ENCODE measurements around the gene MYOM1.

DNA sequence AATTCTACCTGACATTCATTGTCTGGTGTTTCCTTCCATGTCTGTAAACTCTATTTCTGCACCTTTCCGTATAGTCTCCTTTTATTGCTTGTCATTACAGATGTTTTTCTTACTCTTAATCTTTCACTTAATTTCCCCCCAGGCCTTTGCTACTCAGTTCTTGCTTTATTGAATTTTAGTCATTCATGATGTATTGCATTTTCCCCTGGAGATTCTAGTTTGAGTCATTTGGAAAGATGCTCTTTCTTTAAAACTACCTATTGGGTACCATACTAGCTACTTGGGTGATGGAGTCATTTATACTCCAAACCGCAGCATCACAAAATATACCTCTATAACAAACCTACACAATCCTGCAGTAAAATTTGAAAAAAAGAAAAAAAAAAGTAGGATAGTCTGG lies 179.6 kb downstream of the MYOM1 start:
- TF ChIP-seq POLR2AphosphoS5 (IDR thresholded peaks at IDR 0.05; ENCODE audit: insufficient read depth, low read depth, low read length): no peak
- TF ChIP-seq, protein P1, sequence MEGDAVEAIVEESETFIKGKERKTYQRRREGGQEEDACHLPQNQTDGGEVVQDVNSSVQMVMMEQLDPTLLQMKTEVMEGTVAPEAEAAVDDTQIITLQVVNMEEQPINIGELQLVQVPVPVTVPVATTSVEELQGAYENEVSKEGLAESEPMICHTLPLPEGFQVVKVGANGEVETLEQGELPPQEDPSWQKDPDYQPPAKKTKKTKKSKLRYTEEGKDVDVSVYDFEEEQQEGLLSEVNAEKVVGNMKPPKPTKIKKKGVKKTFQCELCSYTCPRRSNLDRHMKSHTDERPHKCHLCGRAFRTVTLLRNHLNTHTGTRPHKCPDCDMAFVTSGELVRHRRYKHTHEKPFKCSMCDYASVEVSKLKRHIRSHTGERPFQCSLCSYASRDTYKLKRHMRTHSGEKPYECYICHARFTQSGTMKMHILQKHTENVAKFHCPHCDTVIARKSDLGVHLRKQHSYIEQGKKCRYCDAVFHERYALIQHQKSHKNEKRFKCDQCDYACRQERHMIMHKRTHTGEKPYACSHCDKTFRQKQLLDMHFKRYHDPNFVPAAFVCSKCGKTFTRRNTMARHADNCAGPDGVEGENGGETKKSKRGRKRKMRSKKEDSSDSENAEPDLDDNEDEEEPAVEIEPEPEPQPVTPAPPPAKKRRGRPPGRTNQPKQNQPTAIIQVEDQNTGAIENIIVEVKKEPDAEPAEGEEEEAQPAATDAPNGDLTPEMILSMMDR (IDR thresholded peaks at IDR 0.05; ENCODE audit: extremely low read depth in 1 of 2, insufficient read depth in 1 of 2, low read depth in 1 of 2, low read length in 2 of 2): no peak
- no peak for TF ChIP-seq EZH2 (IDR thresholded peaks at IDR 0.05; ENCODE audit: borderline replicate concordance, low read depth, low read length, severe bottlenecking)
- TF ChIP-seq JUN (IDR thresholded peaks at IDR 0.05; ENCODE audit: borderline replicate concordance, insufficient read depth, insufficient read length, low read depth): no peak
- TF ChIP-seq POLR2A (IDR thresholded peaks at IDR 0.05; ENCODE audit: low read depth, low read length): no peak
- TF ChIP-seq GATA2 (IDR thresholded peaks at IDR 0.05; ENCODE audit: insufficient read depth, insufficient read length, low read depth, low read length): no peak
